ENCODE measurements around the gene PLEKHM3.

- TF ChIP-seq YY1 (IDR thresholded peaks at IDR 0.05; ENCODE audit: low read depth) (no peak), TAF1 (IDR thresholded peaks at IDR 0.05; ENCODE audit: low read depth) (no peak), ZBTB7A (IDR thresholded peaks at IDR 0.05; ENCODE audit: low read depth) (no peak)
Measured at GRCh38 chr2:207778298-207778882, 246.9 kb downstream of the PLEKHM3 start.
